Measurements from ENCODE around the gene C10orf71. TPM values are rescaled to one million over a fixed set of nuclear protein-coding genes. Genes with fewer than 3 reads are reported as not detected.

C10orf71 gene
- total and polyA plus RNA-seq, 2 of the 8 experiments (the other 6 are each of a cell fraction or from before 2014, with no cell fraction given) = not detected

Other genes starting within 250 kb of the C10orf71 start
- gene VSTM4, start 183.6 kb upstream of the C10orf71 start, total RNA-seq (2021; fragmentation: NEBNext Ultra II Directional; extraction: Animal tissue kit (Norgen Biotek cat#: 25700)) = 0.69 and 0.73 TPM in 2 replicates
- 0.48 and 0.63 TPM in 2 replicates for gene VSTM4, start 183.6 kb upstream of the C10orf71 start, polyA plus RNA-seq (2011; rRNA removed)
- not detected in 2 replicates for gene FAM170B, start 165.1 kb upstream of the C10orf71 start, total RNA-seq (2021; fragmentation: NEBNext Ultra II Directional; extraction: Animal tissue kit (Norgen Biotek cat#: 25700))
- not detected in 2 replicates for gene FAM170B, start 165.1 kb upstream of the C10orf71 start, polyA plus RNA-seq (2011; rRNA removed)
- not detected in 2 replicates for gene TMEM273, start 110.8 kb upstream of the C10orf71 start, total RNA-seq (2021; fragmentation: NEBNext Ultra II Directional; extraction: Animal tissue kit (Norgen Biotek cat#: 25700))
- gene TMEM273, start 110.8 kb upstream of the C10orf71 start, polyA plus RNA-seq (2011; rRNA removed) = not detected in 2 replicates
- not detected in 2 replicates for gene DRGX, start 96.9 kb downstream of the C10orf71 start, total RNA-seq (2021; fragmentation: NEBNext Ultra II Directional; extraction: Animal tissue kit (Norgen Biotek cat#: 25700))
- gene DRGX, start 96.9 kb downstream of the C10orf71 start, polyA plus RNA-seq (2011; rRNA removed) = not detected in 2 replicates
- gene ERCC6, start 240.0 kb downstream of the C10orf71 start, total RNA-seq (2021; fragmentation: NEBNext Ultra II Directional; extraction: Animal tissue kit (Norgen Biotek cat#: 25700)) = 11.9 and 15.8 TPM in 2 replicates
- 3.9 and 4.1 TPM in 2 replicates for gene ERCC6, start 240.0 kb downstream of the C10orf71 start, polyA plus RNA-seq (2011; rRNA removed)